Uterus (tissue), 2 donors: ENCODE data around the gene GGTLC1.

Experiments
- POLR2A ChIP-seq, 2 donors: fragments of 450-650 bp; IDR thresholded peaks; one replicate each; pipeline ENCODE4 v1.6.1; 2016; ENCODE audit warnings: antibody characterized with exemption in 2 of 2, mild to moderate bottlenecking in 1 of 2, moderate library complexity in 1 of 2
- TF ChIP-seq, protein P1 (sequence below), 4 experiments: fragments of 200-600 bp in 2 of 4; fragments of 450-650 bp in 2 of 4; sonication (generic) in 2 of 4; IDR thresholded peaks; one replicate each; pipeline ENCODE4 v1.5.1; 2016 to 2019; ENCODE audit warnings: antibody characterized with exemption in 4 of 4, mild to moderate bottlenecking in 2 of 4, moderate library complexity in 1 of 4

DNA sequence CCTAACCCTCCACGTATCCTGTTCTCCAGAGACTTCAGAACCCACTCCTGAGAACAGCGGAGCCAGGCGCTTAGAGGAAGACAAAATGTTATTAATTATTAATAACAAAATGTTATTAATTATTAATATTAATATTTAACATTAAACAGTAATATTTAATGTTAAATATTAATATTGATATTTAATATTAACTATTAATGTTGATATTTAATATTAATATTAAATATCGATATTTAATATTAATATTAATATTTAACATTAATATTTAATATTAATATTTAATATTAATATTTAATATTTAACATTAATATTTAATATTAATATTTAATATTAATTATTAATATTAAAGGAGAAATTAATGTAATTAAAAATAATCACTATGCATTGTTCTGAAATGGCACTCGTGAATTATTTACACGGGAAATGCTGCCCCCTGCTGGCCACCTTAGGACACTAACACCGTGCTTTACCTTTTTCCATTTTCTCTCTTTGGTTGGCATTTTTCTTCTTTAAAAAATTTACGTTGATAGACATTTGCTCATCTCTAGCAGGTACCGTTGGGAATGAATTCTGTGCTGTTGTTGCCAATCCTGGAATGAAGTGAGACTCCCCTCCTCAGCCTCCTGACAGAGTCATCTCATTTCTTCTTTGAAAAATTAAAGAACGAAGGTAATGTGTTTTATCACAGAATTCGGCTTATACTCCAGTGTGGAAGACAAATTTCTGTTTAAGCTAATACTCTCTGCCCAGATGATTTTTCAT is 7.5 kb upstream of the GGTLC1 start:
- TF ChIP-seq, protein P1, sequence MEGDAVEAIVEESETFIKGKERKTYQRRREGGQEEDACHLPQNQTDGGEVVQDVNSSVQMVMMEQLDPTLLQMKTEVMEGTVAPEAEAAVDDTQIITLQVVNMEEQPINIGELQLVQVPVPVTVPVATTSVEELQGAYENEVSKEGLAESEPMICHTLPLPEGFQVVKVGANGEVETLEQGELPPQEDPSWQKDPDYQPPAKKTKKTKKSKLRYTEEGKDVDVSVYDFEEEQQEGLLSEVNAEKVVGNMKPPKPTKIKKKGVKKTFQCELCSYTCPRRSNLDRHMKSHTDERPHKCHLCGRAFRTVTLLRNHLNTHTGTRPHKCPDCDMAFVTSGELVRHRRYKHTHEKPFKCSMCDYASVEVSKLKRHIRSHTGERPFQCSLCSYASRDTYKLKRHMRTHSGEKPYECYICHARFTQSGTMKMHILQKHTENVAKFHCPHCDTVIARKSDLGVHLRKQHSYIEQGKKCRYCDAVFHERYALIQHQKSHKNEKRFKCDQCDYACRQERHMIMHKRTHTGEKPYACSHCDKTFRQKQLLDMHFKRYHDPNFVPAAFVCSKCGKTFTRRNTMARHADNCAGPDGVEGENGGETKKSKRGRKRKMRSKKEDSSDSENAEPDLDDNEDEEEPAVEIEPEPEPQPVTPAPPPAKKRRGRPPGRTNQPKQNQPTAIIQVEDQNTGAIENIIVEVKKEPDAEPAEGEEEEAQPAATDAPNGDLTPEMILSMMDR (IDR thresholded peaks at IDR 0.05): peak; percentile 52 to 79 (median 64)
- TF ChIP-seq POLR2A (IDR thresholded peaks at IDR 0.05): no peak
